GM18508 (cell line): ENCODE measurements around the gene CHERP.
"Not testable (repeated sequence)": the region's sequence is repeated elsewhere in the genome, so short reads cannot be mapped to it uniquely, and the experiment has no call there.

Source experiments
- ATAC-seq: cut with Tn5 transposase; IDR thresholded peaks from one replicate; pipeline ENCODE4 v1.9.1; 2021; ENCODE audit warnings: moderate number of reproducible peaks; ENCODE audit not compliant: insufficient read depth, unreplicated experiment

Gene CHERP

DNA sequence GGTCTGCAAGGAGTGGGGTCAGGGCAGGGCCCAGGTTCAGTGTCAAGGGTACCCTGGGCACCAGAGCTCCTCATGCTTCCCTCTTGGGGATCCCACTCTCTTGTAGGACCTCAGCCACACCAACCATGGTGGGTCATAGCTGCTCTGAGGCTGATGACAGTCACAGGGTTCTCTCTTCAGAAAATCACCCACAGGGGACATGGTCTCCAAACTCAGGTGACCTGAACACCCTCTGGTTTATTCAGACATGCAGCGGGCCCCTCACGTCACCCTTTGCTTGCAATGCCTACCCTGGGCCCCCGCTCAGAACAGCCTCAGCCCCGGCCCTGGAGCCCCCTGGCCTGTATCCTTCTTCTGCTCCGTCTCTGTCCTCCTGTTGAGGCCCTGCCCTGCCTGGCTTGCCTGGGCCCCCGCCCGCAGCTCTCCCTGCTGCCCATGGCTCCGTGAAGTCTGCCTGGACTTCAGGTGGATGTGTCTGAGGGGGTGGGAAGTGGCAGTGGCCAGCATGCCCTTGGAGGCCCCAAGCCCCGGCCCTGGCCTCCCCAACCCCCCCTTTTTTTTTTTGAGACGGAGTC, 20.4 kb downstream of the CHERP start:
- no peak for ATAC-seq

GRCh38 chr19:16520986-16521624, 21.1 kb downstream of the CHERP start:
- no peak for ATAC-seq

DNA sequence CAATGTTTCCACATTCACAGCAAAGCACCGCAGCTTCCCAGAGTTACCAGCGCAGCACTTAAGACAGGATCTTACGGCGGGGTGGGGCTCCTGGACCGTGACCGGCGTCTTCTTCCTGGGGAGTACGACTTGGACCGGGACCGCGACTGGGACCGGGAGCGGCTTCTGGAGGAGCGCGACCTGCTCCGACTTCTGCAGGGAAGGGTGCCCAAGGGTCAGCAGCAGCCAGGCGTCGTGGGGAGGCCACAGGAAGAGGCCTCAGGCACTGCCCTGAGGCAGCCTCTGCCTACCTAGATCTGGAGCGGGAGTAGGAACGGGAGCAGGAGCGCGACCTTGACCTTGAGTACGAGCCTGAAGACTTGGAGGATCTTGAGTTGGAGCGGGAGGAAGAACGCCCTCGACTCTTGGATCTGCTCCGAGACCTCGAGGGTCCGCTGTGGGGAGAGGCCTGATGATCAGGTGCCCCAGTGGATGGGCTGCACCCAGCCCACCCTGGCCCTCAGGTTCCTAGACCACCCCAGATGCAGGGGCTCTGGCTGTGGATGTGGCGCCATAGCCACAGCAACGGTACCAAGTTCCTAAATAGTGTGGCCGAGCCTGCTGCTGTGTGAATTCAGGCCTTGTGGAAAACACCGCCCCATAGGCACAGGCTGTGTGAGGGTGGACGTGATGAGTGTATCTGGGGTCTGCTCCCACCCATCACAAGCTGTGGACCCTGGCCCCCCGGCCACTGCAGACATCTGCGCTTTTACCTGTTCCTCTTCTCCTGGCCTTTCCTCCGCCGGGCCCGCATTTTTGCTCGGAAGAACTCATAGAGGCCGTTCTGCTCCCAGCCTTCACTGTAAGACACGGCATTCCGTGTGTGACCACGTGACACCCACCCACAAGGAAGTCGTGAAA, 21.9 kb downstream of the CHERP start:
- no peak for ATAC-seq

DNA sequence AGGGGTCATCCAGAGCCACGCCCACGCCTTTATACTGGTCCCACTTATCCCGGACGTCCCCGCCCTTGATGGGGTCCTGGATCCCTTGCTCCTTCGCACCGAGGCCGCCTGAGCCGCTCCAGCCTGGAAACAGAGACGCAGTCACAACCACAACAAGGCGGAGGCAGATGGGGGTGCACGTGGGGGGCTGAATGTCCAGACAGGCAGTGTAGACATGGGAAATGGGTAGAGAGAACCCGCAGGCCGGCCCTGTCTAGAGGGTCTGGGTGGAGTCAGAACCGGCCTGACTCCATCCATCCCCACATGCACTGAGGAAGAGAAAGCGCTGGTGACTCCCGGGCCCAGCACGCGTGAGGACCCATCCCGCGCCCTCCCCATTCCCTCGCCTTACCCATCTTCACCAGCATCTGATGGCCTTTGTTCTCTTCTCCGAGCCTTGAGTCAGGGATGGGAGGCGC, 23.0 kb downstream of the CHERP start:
- no peak for ATAC-seq

DNA sequence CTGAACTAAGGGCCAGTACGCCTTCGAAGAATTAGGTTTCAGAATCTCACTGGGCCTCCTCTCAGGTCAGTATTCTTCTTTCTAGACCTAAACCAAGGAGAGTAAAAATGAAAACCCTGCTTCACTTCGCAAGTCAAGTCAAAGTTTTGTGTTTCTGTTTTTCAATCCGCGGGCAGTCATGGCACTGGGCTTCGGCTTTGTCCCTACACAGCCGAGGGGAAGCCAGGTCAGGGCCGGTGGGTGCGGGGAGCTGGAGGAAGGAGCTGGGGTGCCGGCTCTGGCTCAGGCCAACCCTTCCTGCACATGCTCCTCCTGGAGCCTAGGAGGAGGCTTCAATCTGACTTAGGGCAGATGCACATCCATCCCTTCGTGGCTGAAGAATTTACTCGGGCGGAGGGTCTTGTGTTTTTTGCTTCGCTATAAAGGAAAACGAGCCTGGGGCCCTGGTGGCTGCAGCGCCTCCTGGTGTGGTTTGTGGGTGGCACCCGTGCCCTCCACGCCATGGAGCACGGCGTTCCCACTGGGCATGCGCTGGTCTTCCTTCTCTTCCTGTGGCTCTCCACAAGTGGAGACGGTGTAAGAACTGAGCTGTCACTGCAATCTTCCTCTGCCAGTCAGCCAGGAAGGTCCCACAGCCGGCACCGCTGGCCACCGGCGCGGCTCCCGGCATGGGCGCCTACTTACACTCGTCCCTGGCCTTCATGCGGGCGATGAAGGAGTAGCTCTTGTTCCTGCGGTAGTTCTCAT, 23.6 kb downstream of the CHERP start:
- no peak for ATAC-seq

DNA sequence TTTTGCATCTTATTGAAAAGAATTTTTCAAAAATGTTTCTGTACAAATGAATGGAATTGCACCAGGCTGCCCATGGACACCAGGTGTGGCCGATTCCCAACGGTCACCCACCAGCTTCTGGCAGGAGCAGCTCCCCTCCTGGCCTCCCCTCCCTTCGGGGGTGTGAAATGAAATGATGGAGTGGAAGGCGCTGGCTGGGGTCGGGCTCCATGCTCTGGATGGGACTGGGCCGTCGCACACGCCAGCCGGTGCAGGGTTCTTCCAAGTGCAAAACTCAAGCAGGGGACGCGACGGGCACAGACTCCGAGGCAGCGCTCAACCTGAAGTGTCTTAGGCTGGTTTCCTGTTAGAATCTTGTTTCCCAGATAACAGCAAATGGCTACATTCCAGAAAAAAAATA, 24.2 kb downstream of the CHERP start:
- ATAC-seq, result no peak

GRCh38 chr19:16516923-16517610, 25.2 kb downstream of the CHERP start:
- ATAC-seq, result no peak

DNA sequence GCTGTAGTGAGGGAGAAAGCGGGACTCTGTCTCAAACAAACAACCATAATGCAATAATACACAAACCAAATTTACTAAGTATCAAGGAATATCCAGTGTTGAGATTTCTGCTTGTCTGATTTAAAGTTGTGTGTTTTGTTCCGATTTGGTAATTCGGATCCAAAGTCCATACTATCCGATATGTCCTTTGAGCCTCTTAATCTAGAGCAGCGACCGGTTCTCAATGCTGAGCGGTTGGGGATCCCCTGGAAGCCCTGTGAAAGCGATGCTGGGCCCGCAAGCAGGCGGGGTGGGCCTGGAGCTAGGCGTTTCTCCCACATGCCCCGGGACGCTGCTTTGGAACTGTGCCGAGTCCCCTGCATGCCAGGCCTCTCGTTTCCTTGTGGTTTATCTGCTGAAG, 25.9 kb downstream of the CHERP start:
- no peak for ATAC-seq

- ATAC-seq, result no peak
These were observed 27.7 kb downstream of the CHERP start for GRCh38 chr19:16514383-16515019.

GRCh38 chr19:16512611-16513010, 29.6 kb downstream of the CHERP start:
- not testable (repeated sequence) for ATAC-seq

- no peak for ATAC-seq
These were observed 32.8 kb downstream of the CHERP start for GRCh38 chr19:16509141-16510061.

DNA sequence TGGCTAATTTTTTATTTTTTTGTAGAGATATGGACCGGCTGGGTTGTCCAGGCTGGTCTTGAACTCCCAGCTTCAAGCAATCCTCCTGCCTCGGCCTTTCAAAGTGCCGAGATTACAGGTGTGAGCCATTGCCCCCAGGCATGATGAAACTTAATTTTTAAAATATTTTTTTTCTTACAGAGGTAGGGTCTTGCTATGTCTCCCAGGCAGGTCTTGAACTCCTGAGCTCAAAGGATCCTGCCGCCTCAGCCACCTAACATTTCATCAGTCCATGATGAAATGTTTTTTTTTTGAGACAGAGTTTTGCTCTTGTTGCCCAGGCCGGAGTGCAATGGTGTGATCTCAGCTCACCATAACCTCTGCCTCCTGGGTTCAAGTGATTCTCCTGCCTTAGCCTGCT, 33.7 kb downstream of the CHERP start:
- no peak for ATAC-seq

GRCh38 chr19:16506961-16507360, 35.3 kb downstream of the CHERP start:
- ATAC-seq, result no peak

DNA sequence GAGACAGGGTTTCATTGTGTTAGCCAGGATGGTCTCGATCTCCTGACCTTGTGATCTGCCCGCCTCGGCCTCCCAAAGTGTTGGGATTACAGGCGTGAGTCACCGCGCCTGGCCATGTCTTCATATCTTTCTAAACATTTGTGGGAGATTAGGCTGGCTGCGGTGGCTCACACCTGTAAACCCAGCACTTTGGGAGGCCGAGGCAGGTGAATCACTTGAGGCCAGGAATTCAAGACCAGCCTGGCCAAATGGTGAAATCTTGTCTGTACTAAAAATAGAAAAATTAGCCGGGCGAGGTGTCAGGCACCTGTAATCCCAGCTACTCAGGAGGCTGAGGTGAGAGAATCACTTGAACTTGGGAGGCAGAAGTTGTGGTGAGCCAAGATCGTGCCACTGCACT, 36.1 kb downstream of the CHERP start:
- ATAC-seq, result not testable (repeated sequence)

DNA sequence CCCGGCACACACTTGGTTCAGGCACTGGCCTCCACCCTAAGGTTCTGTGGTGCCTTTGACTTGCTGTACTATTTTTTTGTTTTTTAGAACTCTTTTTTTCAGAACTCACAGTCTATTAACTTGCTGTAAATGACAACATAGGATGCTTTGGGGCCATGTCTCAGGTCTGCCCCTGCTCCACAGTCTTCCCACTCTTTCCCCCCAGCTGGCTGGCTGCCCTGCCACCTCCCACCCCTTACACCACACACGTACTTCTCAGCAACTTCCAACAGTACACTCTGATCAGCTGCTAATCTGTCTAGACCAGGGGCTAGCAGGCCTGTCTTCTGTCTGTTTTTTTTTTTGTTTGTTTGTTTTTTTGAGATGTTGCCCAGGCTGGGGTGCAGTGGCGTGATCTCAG, 38.0 kb downstream of the CHERP start:
- no peak for ATAC-seq

DNA sequence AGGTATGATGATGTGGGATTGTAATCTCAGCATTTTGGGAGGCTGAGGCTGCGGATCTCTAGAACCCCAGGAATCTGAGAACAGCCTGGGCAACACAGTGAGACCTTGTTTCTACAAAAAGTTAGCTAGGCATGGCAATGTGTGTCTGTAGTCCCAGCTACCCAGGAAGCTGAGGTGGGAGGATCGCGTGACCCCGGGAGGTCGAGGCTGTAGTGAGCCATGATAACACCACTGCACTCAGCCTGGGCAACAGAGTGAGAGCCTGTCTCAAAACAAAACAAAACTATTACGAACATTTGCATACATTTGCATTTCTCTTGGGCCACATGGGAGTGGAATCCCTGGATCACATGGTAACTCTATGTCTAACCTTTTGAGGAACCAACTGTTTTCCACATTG, 44.4 kb downstream of the CHERP start:
- no peak for ATAC-seq

- no peak for ATAC-seq
These were observed 45.2 kb downstream of the CHERP start for GRCh38 chr19:16497042-16497441.

DNA sequence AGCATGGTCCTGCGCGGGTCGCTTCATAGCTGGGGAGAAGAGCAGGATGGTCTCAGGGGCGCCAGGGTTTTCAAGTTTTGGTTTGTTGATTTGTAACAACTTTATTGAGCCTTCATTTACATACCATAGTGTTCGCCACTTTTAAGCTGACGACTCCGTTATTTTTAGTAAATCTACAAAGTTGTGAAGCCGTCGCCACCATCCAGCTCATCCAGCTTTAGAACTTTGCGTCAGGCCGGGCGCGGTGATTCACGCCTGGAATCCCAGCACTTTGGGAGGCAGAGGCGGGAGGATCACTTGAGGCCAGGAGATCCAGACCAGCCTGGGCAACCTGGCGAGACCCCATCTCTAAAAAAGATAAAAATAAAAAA, 45.6 kb downstream of the CHERP start:
- ATAC-seq, result no peak
